CD14-positive monocyte (primary cell): ENCODE data around the gene TCF4. TPM values are rescaled to one million over a fixed set of nuclear protein-coding genes. Genes with fewer than 3 reads are reported as not detected.

Experiments
- DNase-seq, 3 donors: peaks; one replicate each; pipeline ENCODE4 v3.0.0-alpha.2; 2011 to 2022
- H2AFZ ChIP-seq: 2 replicates; pipeline ENCODE4 v1.6.0; 2012; ENCODE audit warnings: mild to moderate bottlenecking, low read depth, low read length, inconsistent platforms; ENCODE audit not compliant: insufficient read depth, poor library complexity, severe bottlenecking
- H3K27ac ChIP-seq, 2 donors: 1 replicate in 1 of 2; 2 replicates in 1 of 2; pipeline ENCODE4 v1.5.1; 2012 to 2013; ENCODE audit warnings: low read length in 2 of 2, control low read depth in 1 of 2, inconsistent platforms in 1 of 2, low read depth in 1 of 2, mild to moderate bottlenecking in 1 of 2
- H3K27me3 ChIP-seq, 2 donors: one replicate each; pipeline versions ENCODE4 v1.6.0 to v1.6.1; 2011 to 2013; ENCODE audit warnings: low read length in 2 of 2; ENCODE audit not compliant: control insufficient read depth in 2 of 2, insufficient read depth in 2 of 2
- H3K36me3 ChIP-seq, 2 donors: replicated peaks in 1 of 2; 1 replicate in 1 of 2; 2 replicates in 1 of 2; pipeline versions ENCODE4 v1.5.1 to v1.6.1; 2012 to 2013; ENCODE audit warnings: low read length in 2 of 2, control low read depth in 1 of 2, inconsistent platforms in 1 of 2, mild to moderate bottlenecking in 1 of 2; ENCODE audit not compliant: insufficient read depth in 2 of 2, control insufficient read depth in 1 of 2
- H3K4me1 ChIP-seq, 2 donors: 1 replicate in 1 of 2; 2 replicates in 1 of 2; pipeline versions ENCODE4 v1.5.1 to v1.6.1; 2012 to 2013; ENCODE audit warnings: low read length in 2 of 2, control low read depth in 1 of 2, inconsistent platforms in 1 of 2, mild to moderate bottlenecking in 1 of 2, moderate library complexity in 1 of 2; ENCODE audit not compliant: insufficient read depth in 2 of 2, control insufficient read depth in 1 of 2
- H3K4me2 ChIP-seq: replicated peaks from 2 replicates; pipeline ENCODE3; 2012; ENCODE audit warnings: low read length, moderate library complexity, mild to moderate bottlenecking; ENCODE audit not compliant: poor library complexity, severe bottlenecking; ENCODE audit errors: extremely low read depth
- H3K4me3 ChIP-seq, 3 experiments: fragments of 200-600 bp in 1 of 3; sonication (generic) in 1 of 3; replicated peaks in 1 of 3; 1 replicate in 2 of 3; 2 replicates in 1 of 3; pipeline ENCODE4 v1.5.1; 2011 to 2013; ENCODE audit warnings: low read length in 3 of 3, mild to moderate bottlenecking in 3 of 3, control low read depth in 2 of 3, low read depth in 2 of 3, inconsistent platforms in 1 of 3, moderate library complexity in 1 of 3
- H3K79me2 ChIP-seq: 2 replicates; pipeline ENCODE4 v1.6.0; 2012; ENCODE audit warnings: mild to moderate bottlenecking, control low read depth, inconsistent platforms, low read length, moderate library complexity; ENCODE audit not compliant: insufficient read depth
- H3K9ac ChIP-seq: 2 replicates; pipeline ENCODE4 v1.6.0; 2017; ENCODE audit warnings: low read length, mild to moderate bottlenecking; ENCODE audit not compliant: insufficient read depth, poor library complexity, severe bottlenecking
- H3K9me3 ChIP-seq, 2 donors: replicated peaks in 1 of 2; 1 replicate in 1 of 2; 2 replicates in 1 of 2; pipeline versions ENCODE4 v1.5.1 to v1.6.1; 2012 to 2013; ENCODE audit warnings: low read length in 2 of 2, control low read depth in 1 of 2; ENCODE audit not compliant: control insufficient read depth in 1 of 2, insufficient read depth in 1 of 2
- H4K20me1 ChIP-seq: 2 replicates; pipeline ENCODE4 v1.6.0; 2012; ENCODE audit warnings: mild to moderate bottlenecking, low read length, control low read depth, moderate library complexity; ENCODE audit not compliant: insufficient read depth
- H3K27ac Mint-ChIP-seq, 7 donors: one replicate each; pipeline ENCODE4 v1.8.0; 2020; ENCODE audit warnings: mild to moderate bottlenecking in 7 of 7, mixed read lengths in 7 of 7, moderate library complexity in 6 of 7, inconsistent platforms in 2 of 7
- H3K27me3 Mint-ChIP-seq, 3 donors: one replicate each; pipeline ENCODE4 v1.8.0; 2021 to 2022; ENCODE audit warnings: low read depth in 3 of 3, mild to moderate bottlenecking in 3 of 3, mixed read lengths in 3 of 3, moderate library complexity in 3 of 3, inconsistent platforms in 1 of 3
- H3K36me3 Mint-ChIP-seq, 2 donors: one replicate each; pipeline ENCODE4 v1.8.0; 2020; ENCODE audit warnings: mixed read lengths in 2 of 2, inconsistent platforms in 1 of 2, mild to moderate bottlenecking in 1 of 2
- H3K4me1 Mint-ChIP-seq: one replicate; pipeline ENCODE4 v1.8.0; 2020; ENCODE audit warnings: mild to moderate bottlenecking, mixed read lengths
- H3K4me3 Mint-ChIP-seq, 2 donors: one replicate each; pipeline ENCODE4 v1.8.0; 2020; ENCODE audit warnings: mild to moderate bottlenecking in 2 of 2, mixed read lengths in 2 of 2, moderate library complexity in 1 of 2
- H3K9me3 Mint-ChIP-seq, 7 donors: one replicate each; pipeline ENCODE4 v1.8.0; 2020 to 2022; ENCODE audit warnings: mixed read lengths in 7 of 7, mild to moderate bottlenecking in 6 of 7, moderate library complexity in 6 of 7, inconsistent platforms in 2 of 7
- CTCF ChIP-seq: fragments of 200-600 bp; IDR thresholded peaks from one replicate; pipeline ENCODE4 v1.8.0; 2022; ENCODE audit warnings: antibody characterized with exemption, mild to moderate bottlenecking
- WGBS: methylation state at CpG from one replicate; pipeline ENCODE4 v1.1.5; 2013; ENCODE audit warnings: missing lambda C conversion rate; ENCODE audit not compliant: insufficient coverage; 5-methylcytosine and 5-hydroxymethylcytosine counted together
- intact Hi-C, 2 donors: fragments of 100-400 bp; cut with micrococcal nuclease; formaldehyde crosslinking; loops; one replicate each; pipeline versions ENCODE4 v1.15.0 to v1.15.1; 2023
- polyA plus RNA-seq, 3 donors: library from polyadenylated mRNA; depleted of rRNA in 1 of 3; unstranded in 2 of 3; stranded (reverse) in 1 of 3; fragments of 300-500 nt in 2 of 3; fragments of >200 nt in 1 of 3; fragmentation: Illumina TruSeq in 2 of 3; gene quantifications; 1 replicate in 2 of 3; 2 replicates in 1 of 3; pipeline ENCODE4 v1.2.3, GENCODE V29; 2012 to 2021

Gene TCF4
- polyA plus RNA-seq, 3 donors = 5.9 to 12.9 (median 10.7) TPM

GRCh38 chr18:55219823-55220222 lies 368.2 kb downstream of the TCF4 start:
- Histone ChIP-seq H3K4me2 (no peak overlapping the region), H3K9ac (no peak overlapping the region), H4K20me1 (no peaks in the 10 kb centered on the region), H3K27me3 (no peaks in the 10 kb centered on the region), H3K4me1 (no peaks in the 10 kb centered on the region), H3K4me3 (no peak overlapping the region), H3K9me3 (no peaks in the 10 kb centered on the region), H3K36me3 (no peaks in the 10 kb centered on the region), H2AFZ (no peak overlapping the region), H3K27ac (no peak overlapping the region), H3K79me2 (no peaks in the 10 kb centered on the region)
- H3K4me1 Mint-ChIP-seq = peaks cover 4% of the 10 kb centered on the region
- H3K4me3 Mint-ChIP-seq = no peak overlapping the region
- 100% methylated on average over 1 of the region's 3 CpGs for WGBS
- peaks cover 0 to 3% (median 0%) of the 10 kb centered on the region in 7 donors for H3K9me3 Mint-ChIP-seq
- H3K36me3 Mint-ChIP-seq = peaks cover 3% of the 10 kb centered on the region in 2 donors
- peaks cover 1 to 3% (median 2%) of the 10 kb centered on the region in 3 donors for H3K27me3 Mint-ChIP-seq
- no peak for DNase-seq
- H3K27ac Mint-ChIP-seq = no peak overlapping the region
- intact Hi-C loops = no loop called here
- TF ChIP-seq CTCF = no peak

- Mint-ChIP-seq H3K27ac (no peak overlapping the region), H3K4me3 (no peak overlapping the region), H3K4me1 (peaks cover 4% of the 10 kb centered on the region), H3K27me3 (peaks cover 0 to 3% (median 2%) of the 10 kb centered on the region in 3 donors), H3K36me3 (peaks cover 0 to 1% of the 10 kb centered on the region in 2 donors), H3K9me3 (peaks cover 0 to 3% (median 0%) of the 10 kb centered on the region in 7 donors)
- no peak overlapping the region for H3K4me2 ChIP-seq
- H2AFZ ChIP-seq = no peak overlapping the region
- no peaks in the 10 kb centered on the region for H3K79me2 ChIP-seq
- DNase-seq = no peak
- TF ChIP-seq CTCF = no peak
- H3K9ac ChIP-seq = no peak overlapping the region
- no peak overlapping the region for H3K4me3 ChIP-seq
- WGBS = no CpG with 5 or more reads among the region's 3 CpGs
- intact Hi-C loops = no loop called here
- no peaks in the 10 kb centered on the region for H3K36me3 ChIP-seq
- H3K9me3 ChIP-seq = no peaks in the 10 kb centered on the region
- H3K27ac ChIP-seq = no peak overlapping the region
- H3K27me3 ChIP-seq = no peaks in the 10 kb centered on the region
- H4K20me1 ChIP-seq = no peaks in the 10 kb centered on the region
- H3K4me1 ChIP-seq = no peaks in the 10 kb centered on the region
Observed at GRCh38 chr18:55219059-55219458, 368.9 kb downstream of the TCF4 start.
